LNCaP clone FGC (cell line): ENCODE results near the gene TRPC4.

Source experiments
- DNase-seq: peaks from one replicate; pipeline ENCODE4 v3.0.0-alpha.2; 2011; ENCODE audit warnings: low read depth
- H3K4me3 ChIP-seq: 2 replicates; pipeline ENCODE4 v1.5.1; 2011; ENCODE audit warnings: mild to moderate bottlenecking, low read depth, low read length, control low read depth
- CTCF ChIP-seq: IDR thresholded peaks from 2 replicates; pipeline ENCODE4 v1.5.1; 2012; ENCODE audit warnings: mild to moderate bottlenecking; ENCODE audit not compliant: control insufficient read depth, insufficient read depth; ENCODE audit errors: extremely low read depth

Gene TRPC4

DNA sequence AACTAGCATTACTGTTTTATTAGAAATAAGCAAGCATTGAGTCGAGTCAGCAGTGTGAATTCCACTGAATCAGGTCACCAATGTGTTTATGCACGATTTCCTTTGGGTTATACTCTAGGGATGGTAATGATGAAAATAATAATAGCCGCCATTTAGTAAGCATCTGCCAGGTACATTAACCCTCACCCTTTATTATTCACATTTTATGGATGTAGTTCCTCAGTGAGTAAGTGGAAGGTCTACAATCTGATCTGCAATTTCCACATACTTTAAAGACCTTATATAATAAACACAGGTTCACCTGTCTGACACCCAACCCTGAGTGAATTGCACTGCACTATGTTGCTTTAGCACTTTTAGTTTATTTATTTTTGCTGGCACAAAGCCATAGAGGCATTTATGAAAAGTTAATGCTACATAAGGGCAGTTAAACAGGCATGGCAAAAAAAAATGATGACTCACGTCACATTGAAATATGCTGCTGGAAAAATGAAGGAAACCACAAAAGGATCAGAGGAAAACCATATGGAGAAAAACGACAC is 122.4 kb downstream of the TRPC4 start:
- no peak for TF ChIP-seq CTCF
- no peak for DNase-seq
- no peak overlapping the region for H3K4me3 ChIP-seq

GRCh38 chr13:37741536-37741935 is 128.0 kb downstream of the TRPC4 start:
- no peak for DNase-seq
- no peak for TF ChIP-seq CTCF
- H3K4me3 ChIP-seq = no peak overlapping the region

DNA sequence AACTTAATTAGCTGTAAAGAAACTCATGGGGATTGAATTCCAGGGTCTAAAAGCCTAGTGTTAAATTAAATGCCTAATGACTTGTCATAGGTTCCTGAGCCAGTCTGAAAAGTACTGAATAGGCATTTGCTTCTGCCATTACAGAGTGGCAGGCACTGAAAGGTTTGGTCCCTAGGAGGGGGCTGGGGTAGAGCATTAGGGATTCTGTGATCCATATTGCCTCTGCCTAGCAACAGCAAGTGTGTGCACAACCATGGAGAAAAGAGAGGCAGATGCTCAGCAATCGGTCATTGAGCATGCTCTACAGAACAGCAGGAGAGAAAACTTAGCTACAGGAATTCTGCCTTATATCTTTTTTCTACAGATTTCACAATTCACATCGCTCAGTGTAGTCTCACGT is 133.5 kb downstream of the TRPC4 start:
- H3K4me3 ChIP-seq = no peak overlapping the region
- no peak for DNase-seq
- TF ChIP-seq CTCF = no peak

DNA sequence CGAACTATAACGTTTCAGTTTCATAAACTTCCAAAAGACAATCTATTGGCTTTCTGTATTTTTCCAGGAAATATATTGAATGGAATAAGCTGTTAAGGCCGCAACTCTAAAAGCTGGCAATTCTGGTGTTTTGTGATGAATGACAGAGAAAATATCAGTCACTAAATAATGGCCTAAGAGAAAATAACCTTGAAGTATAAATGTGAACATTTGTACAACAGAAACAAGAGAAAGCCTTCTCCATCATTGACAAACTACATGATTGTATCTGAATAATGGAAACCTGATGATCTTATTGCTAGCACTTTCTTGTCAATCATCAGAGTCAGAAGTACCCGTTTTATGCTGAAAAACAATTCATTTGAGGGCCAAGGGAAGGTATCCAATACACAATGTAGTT is 134.3 kb downstream of the TRPC4 start:
- TF ChIP-seq CTCF = no peak
- no peak overlapping the region for H3K4me3 ChIP-seq
- DNase-seq = no peak

GRCh38 chr13:37729876-37730275 is 139.7 kb downstream of the TRPC4 start:
- DNase-seq = no peak
- TF ChIP-seq CTCF = no peak
- no peak overlapping the region for H3K4me3 ChIP-seq

DNA sequence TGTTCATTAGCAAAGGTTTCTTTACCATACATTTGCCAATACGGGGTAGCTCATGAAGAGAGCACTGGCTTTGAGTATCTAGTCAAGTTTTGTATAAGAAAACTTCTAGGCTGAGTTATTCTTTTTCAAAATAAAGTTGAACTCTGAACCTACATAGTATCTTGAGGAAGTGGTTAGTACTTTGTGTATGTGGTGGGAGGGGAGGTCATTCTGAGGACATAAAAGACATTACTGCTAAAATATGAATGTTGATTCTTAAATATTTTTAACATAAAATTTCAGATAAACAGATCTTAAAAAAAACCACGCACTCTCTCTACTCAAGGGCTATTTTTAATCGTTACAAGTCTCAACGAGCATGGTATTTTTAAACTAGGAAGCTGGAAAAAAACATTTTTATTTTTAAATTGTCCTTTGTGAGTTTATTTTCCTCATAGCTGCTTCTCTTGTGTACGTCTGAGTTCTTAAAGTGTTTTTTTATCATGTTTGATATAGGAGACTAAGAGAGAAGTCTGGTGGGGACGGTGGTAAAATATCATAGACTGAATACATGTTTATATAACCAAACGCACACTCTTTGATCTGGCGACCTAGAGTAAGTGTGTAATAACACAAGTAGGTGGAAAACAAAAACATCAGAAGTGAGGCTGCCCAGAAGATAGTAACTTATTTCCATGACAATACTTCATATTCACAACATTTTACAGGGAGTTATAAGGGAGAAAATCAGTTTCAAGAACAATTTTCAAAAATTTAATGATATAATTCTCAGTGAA is 153.0 kb downstream of the TRPC4 start:
- no peak overlapping the region for H3K4me3 ChIP-seq
- no peak for DNase-seq
- no peak for TF ChIP-seq CTCF

DNA sequence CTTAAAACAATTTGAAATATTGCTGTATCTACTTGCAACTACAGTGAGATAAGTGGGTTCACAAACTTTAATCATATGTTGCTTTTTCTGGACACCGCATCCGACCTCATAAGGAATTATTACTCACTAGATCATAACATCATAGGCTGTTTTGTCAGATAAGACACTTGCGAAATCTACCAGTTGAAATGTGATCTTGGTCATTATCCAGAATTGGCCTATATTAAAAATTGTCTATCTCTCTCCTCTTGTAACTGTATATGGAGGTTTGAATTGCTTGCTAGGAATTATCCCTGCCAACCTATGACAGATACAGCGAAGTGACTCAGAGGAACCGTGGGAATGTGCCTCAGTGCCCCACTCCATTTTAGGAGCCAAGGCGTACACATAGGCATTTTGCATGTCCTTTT is 154.0 kb downstream of the TRPC4 start:
- no peak overlapping the region for H3K4me3 ChIP-seq
- no peak for TF ChIP-seq CTCF
- DNase-seq = no peak
